Esophagus squamous epithelium (tissue), 4 donors: ENCODE measurements around the gene PRPF8.

Experiments used
- POLR2A ChIP-seq, 4 donors: fragments of 450-650 bp; IDR thresholded peaks; one replicate each; pipeline ENCODE4 v1.6.1; 2017; ENCODE audit warnings: antibody characterized with exemption in 4 of 4, mild to moderate bottlenecking in 4 of 4, moderate library complexity in 3 of 4
- TF ChIP-seq, protein P1 (sequence below), 6 experiments: fragments of 450-650 bp in 4 of 6; fragments of 200-600 bp in 2 of 6; sonication (generic) in 2 of 6; IDR thresholded peaks; one replicate each; pipeline ENCODE4 v1.5.1; 2016 to 2019; ENCODE audit warnings: antibody characterized with exemption in 6 of 6, mild to moderate bottlenecking in 4 of 6, moderate library complexity in 4 of 6

GRCh38 chr17:1644493-1645206 is 40.0 kb downstream of the PRPF8 start:
- TF ChIP-seq, protein P1, sequence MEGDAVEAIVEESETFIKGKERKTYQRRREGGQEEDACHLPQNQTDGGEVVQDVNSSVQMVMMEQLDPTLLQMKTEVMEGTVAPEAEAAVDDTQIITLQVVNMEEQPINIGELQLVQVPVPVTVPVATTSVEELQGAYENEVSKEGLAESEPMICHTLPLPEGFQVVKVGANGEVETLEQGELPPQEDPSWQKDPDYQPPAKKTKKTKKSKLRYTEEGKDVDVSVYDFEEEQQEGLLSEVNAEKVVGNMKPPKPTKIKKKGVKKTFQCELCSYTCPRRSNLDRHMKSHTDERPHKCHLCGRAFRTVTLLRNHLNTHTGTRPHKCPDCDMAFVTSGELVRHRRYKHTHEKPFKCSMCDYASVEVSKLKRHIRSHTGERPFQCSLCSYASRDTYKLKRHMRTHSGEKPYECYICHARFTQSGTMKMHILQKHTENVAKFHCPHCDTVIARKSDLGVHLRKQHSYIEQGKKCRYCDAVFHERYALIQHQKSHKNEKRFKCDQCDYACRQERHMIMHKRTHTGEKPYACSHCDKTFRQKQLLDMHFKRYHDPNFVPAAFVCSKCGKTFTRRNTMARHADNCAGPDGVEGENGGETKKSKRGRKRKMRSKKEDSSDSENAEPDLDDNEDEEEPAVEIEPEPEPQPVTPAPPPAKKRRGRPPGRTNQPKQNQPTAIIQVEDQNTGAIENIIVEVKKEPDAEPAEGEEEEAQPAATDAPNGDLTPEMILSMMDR (IDR thresholded peaks at IDR 0.05): no peak
- no peak for TF ChIP-seq POLR2A (IDR thresholded peaks at IDR 0.05)
